Measurements from ENCODE around the gene NELFB. TPM values are rescaled to one million over a fixed set of nuclear protein-coding genes. Genes with fewer than 3 reads are reported as not detected.

The NELFB gene
- total RNA-seq, 1 experiment from 2014 or later: 71.7 TPM

DNA sequence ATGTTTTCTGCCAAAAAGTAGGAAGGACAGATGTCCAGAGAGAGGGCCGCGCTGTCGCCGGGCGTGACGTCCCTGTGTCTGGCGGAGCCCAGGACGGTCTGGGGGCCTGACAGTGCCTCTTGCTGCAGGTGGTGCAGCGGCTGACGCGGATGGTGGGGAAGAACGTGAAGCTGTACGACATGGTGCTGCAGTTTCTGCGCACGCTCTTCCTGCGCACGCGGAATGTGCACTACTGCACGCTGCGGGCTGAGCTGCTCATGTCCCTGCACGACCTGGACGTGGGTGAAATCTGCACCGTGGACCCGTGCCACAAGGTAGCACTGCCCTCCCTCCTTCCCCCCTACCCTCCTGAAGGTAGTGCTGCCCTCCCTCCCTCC, 7.8 kb downstream of the NELFB start:
- Histone ChIP-seq H3K14ac (ENCODE audit: insufficient read depth, low read length) (no peak overlapping the region), H3K27me3 (ENCODE audit: insufficient read depth, low read length) (no peaks in the 10 kb centered on the region), H4K91ac (ENCODE audit: insufficient read length, low read depth, low read length) (no peak overlapping the region), H3K23me2 (ENCODE audit: insufficient read length, low read depth, low read length, poor library complexity, severe bottlenecking) (no peaks in the 10 kb centered on the region), H3K9me3 (ENCODE audit: control insufficient read depth, low read depth, low read length) (no peaks in the 10 kb centered on the region), H3K4ac (ENCODE audit: low read depth, low read length) (no peak overlapping the region), H3K27ac (ENCODE audit: insufficient read length, low read depth, low read length) (no peak overlapping the region), H3K4me1 (ENCODE audit: insufficient read depth, low read length) (no peaks in the 10 kb centered on the region), H2BK15ac (ENCODE audit: low read depth, low read length) (no peak overlapping the region), H3K79me2 (ENCODE audit: insufficient read depth, low read length) (no peaks in the 10 kb centered on the region), H2BK5ac (ENCODE audit: insufficient read length, low read length) (no peak overlapping the region), H4K20me1 (ENCODE audit: control insufficient read depth, insufficient read depth, insufficient read length) (no peaks in the 10 kb centered on the region), H4K8ac (replicated peaks; ENCODE audit: insufficient read length, low read depth, low read length) (no peak overlapping the region), H3K4me2 (ENCODE audit: insufficient read depth, insufficient read length, low read length) (no peak overlapping the region), H3K18ac (ENCODE audit: insufficient read length, low read depth, low read length) (no peak overlapping the region), H3T11ph (ENCODE audit: low read length) (no peak overlapping the region), H2AK5ac (ENCODE audit: insufficient read length, low read length) (no peak overlapping the region), H2BK20ac (ENCODE audit: low read depth, low read length, poor library complexity, severe bottlenecking) (no peak overlapping the region), H2BK120ac (ENCODE audit: low read depth, low read length, poor library complexity, severe bottlenecking) (no peak overlapping the region), H3K56ac (ENCODE audit: insufficient read length, low read depth, low read length) (no peak overlapping the region), H2AFZ (ENCODE audit: low read length) (no peak overlapping the region), H4K5ac (ENCODE audit: insufficient read length, low read depth, low read length) (no peak overlapping the region), H3K9ac (ENCODE audit: extremely low read depth, insufficient read length, low read length) (no peak overlapping the region), H3K79me1 (ENCODE audit: insufficient read depth, low read depth, low read length, poor library complexity, severe bottlenecking) (no peaks in the 10 kb centered on the region), H2BK12ac (ENCODE audit: insufficient read length, low read depth, low read length) (no peak overlapping the region), H3K23ac (ENCODE audit: insufficient read length, low read depth, low read length) (no peak overlapping the region)
- peaks cover 11 to 51% (median 40%) of the 10 kb centered on the region in 3 experiments; a peak in 6 of 7 replicates for H3K36me3 Mint-ChIP-seq (ENCODE audit: insufficient read depth in 1 of 3, low read depth in 3 of 3)
- DNase-seq: no peak
- H3K4me1 Mint-ChIP-seq: 0 out of 4 replicates have a peak, but pooled peaks cover 0 to 3% of the 10 kb centered on the region in 2 experiments
- no peak for TF ChIP-seq CTCF (conservative IDR thresholded peaks at IDR 0.05)
- H3K4me3 Mint-ChIP-seq: no peak overlapping the region
- no peaks in the 10 kb centered on the region for H3K9me3 Mint-ChIP-seq
- WGBS (ENCODE audit: extremely low coverage, insufficient read length, low lambda C conversion rate): no CpG with 5 or more reads among the region's 24 CpGs
- no peaks in the 10 kb centered on the region; the same call in 1 of the 2 replicates for H3K27me3 Mint-ChIP-seq (ENCODE audit: low read depth)
- H3K27ac Mint-ChIP-seq: no peak overlapping the region

Measured in H9 (cell line).